H1 (cell line): ENCODE data around the gene GPC3. TPM values are rescaled to one million over a fixed set of nuclear protein-coding genes. Genes with fewer than 3 reads are reported as not detected.
A peak's percentile ranks its signal among the peaks of the same experiment; 100 is the strongest.

Experiments
- CTCF ChIA-PET: fragments of 300-600 bp; sonication (Branson Sonifier 250); formaldehyde crosslinking; loops from one replicate; lab custom pipeline; 2021; ENCODE audit not compliant: partially characterized antibody; lab: Charles Lee
- POLR2A ChIA-PET: fragments of 300-600 bp; sonication (Branson Sonifier 250); formaldehyde crosslinking; loops from one replicate; lab custom pipeline; 2021; ENCODE audit warnings: inconsistent platforms; ENCODE audit not compliant: partially characterized antibody; lab: Charles Lee
- DNase-seq, 2 experiments: peaks; one replicate each; pipeline versions ENCODE4 v3.0.0 to v3.0.0-alpha.2; 2010 to 2022; ENCODE audit warnings: low spot score in 2 of 2, low read depth in 1 of 2, mixed read lengths in 1 of 2
- FAIRE-seq: peaks from 2 replicates; lab custom pipeline; 2011; peaks lifted over from hg19 to GRCh38; lab: Jason Lieb, UNC
- H2AFZ ChIP-seq: 2 replicates; pipeline ENCODE4 v1.8.1; 2012; ENCODE audit warnings: low read length, inconsistent platforms
- H2AK5ac ChIP-seq: 2 replicates; pipeline ENCODE4 v1.6.1; 2013; ENCODE audit warnings: low read depth, low read length
- H2BK120ac ChIP-seq: replicated peaks from 2 replicates; pipeline ENCODE3; 2013; ENCODE audit warnings: low read depth, low read length, inconsistent platforms
- H2BK12ac ChIP-seq: 2 replicates; pipeline ENCODE4 v1.6.1; 2013; ENCODE audit warnings: low read depth, low read length
- H2BK15ac ChIP-seq: 2 replicates; pipeline ENCODE4 v1.6.1; 2013; ENCODE audit warnings: low read length
- H2BK20ac ChIP-seq: 2 replicates; pipeline ENCODE4 v1.6.1; 2013; ENCODE audit warnings: low read length
- H2BK5ac ChIP-seq: 2 replicates; pipeline ENCODE4 v1.6.1; 2013; ENCODE audit warnings: low read depth, low read length
- H3K14ac ChIP-seq: 2 replicates; pipeline ENCODE4 v1.6.1; 2013; ENCODE audit warnings: inconsistent platforms; ENCODE audit not compliant: insufficient read length
- H3K18ac ChIP-seq: 2 replicates; pipeline ENCODE4 v1.6.1; 2013; ENCODE audit warnings: low read length; ENCODE audit errors: extremely low read depth
- H3K23ac ChIP-seq: 2 replicates; pipeline ENCODE4 v1.6.1; 2013; ENCODE audit warnings: inconsistent platforms; ENCODE audit not compliant: insufficient read length
- H3K23me2 ChIP-seq: 2 replicates; pipeline ENCODE4 v1.6.1; 2013; ENCODE audit warnings: low read depth, low read length
- H3K27ac ChIP-seq: 2 replicates; pipeline ENCODE4 v1.6.1; 2011; ENCODE audit warnings: low read depth, low read length, inconsistent platforms
- H3K27me3 ChIP-seq, 4 experiments: replicated peaks in 1 of 4; 1 replicate in 1 of 4; 2 replicates in 3 of 4; pipeline versions ENCODE4 v1.6.1 to v1.8.1; 2011 to 2013; ENCODE audit warnings: low read length in 3 of 4, mild to moderate bottlenecking in 3 of 4, inconsistent platforms in 2 of 4, mixed read lengths in 2 of 4, moderate library complexity in 1 of 4; ENCODE audit not compliant: control insufficient read depth in 3 of 4, insufficient read depth in 3 of 4; ENCODE audit errors: extremely low read depth in 1 of 4
- H3K36me3 ChIP-seq, 4 experiments: 2 replicates each; pipeline versions ENCODE4 v1.6.1 to v1.8.1; 2011 to 2013; ENCODE audit warnings: mild to moderate bottlenecking in 4 of 4, low read length in 3 of 4, moderate library complexity in 2 of 4, control low read depth in 1 of 4, inconsistent platforms in 1 of 4; ENCODE audit not compliant: insufficient read depth in 4 of 4, control insufficient read depth in 2 of 4
- H3K4ac ChIP-seq: replicated peaks from 2 replicates; pipeline ENCODE3; 2013; ENCODE audit warnings: low read length, low read depth, mixed read lengths, inconsistent platforms; ENCODE audit not compliant: insufficient read length
- H3K4me1 ChIP-seq, 4 experiments: replicated peaks in 1 of 4; 1 replicate in 1 of 4; 2 replicates in 3 of 4; pipeline versions ENCODE4 v1.6.1 to v1.8.1; 2011 to 2013; ENCODE audit warnings: low read length in 3 of 4, inconsistent platforms in 2 of 4, mixed read lengths in 1 of 4; ENCODE audit not compliant: insufficient read depth in 4 of 4, control insufficient read depth in 3 of 4
- H3K4me2 ChIP-seq, 2 experiments: 2 replicates each; pipeline versions ENCODE4 v1.6.1 to v1.8.1; 2011 to 2013; ENCODE audit warnings: low read depth in 2 of 2, low read length in 2 of 2, control low read depth in 1 of 2, inconsistent platforms in 1 of 2, mild to moderate bottlenecking in 1 of 2; ENCODE audit not compliant: insufficient read depth in 1 of 2
- H3K4me3 ChIP-seq, 4 experiments: fragments of 200-600, 300-600 bp in 1 of 4; sonication (generic), shearing (Covaris generic), sonication (Bioruptor Twin) in 1 of 4; 2 replicates each; pipeline versions ENCODE4 v1.5.1 to v1.8.1; 2011 to 2016; ENCODE audit warnings: low read length in 4 of 4, low read depth in 3 of 4, control low read depth in 2 of 4, inconsistent platforms in 2 of 4, mild to moderate bottlenecking in 2 of 4, mixed read lengths in 1 of 4, moderate library complexity in 1 of 4; ENCODE audit not compliant: insufficient read depth in 2 of 4; ENCODE audit errors: extremely low read depth in 1 of 4
- H3K56ac ChIP-seq: replicated peaks from 2 replicates; pipeline ENCODE3; 2013; ENCODE audit warnings: low read depth, mild to moderate bottlenecking, mixed read lengths, low read length, inconsistent platforms; ENCODE audit not compliant: insufficient read length
- H3K79me1 ChIP-seq: 2 replicates; pipeline ENCODE4 v1.6.1; 2013; ENCODE audit warnings: low read depth, low read length, control low read depth
- H3K79me2 ChIP-seq, 2 experiments: 2 replicates each; pipeline versions ENCODE4 v1.6.1 to v1.8.1; 2012 to 2013; ENCODE audit warnings: low read length in 2 of 2, mild to moderate bottlenecking in 2 of 2, inconsistent platforms in 1 of 2; ENCODE audit not compliant: insufficient read depth in 2 of 2, control insufficient read depth in 1 of 2
- H3K9ac ChIP-seq, 4 experiments: replicated peaks in 1 of 4; 1 replicate in 1 of 4; 2 replicates in 3 of 4; pipeline versions ENCODE4 v1.6.1 to v1.8.1; 2011 to 2013; ENCODE audit warnings: low read depth in 3 of 4, low read length in 3 of 4, control low read depth in 2 of 4, mild to moderate bottlenecking in 2 of 4, moderate library complexity in 2 of 4, inconsistent platforms in 1 of 4; ENCODE audit errors: extremely low read depth in 1 of 4
- H3K9me3 ChIP-seq, 2 experiments: 2 replicates each; pipeline versions ENCODE4 v1.6.1 to v1.8.1; 2012 to 2013; ENCODE audit warnings: mild to moderate bottlenecking in 2 of 2, moderate library complexity in 2 of 2, control low read depth in 1 of 2, inconsistent platforms in 1 of 2, low read depth in 1 of 2, low read length in 1 of 2, mixed read lengths in 1 of 2; ENCODE audit not compliant: insufficient read depth in 2 of 2
- H4K20me1 ChIP-seq, 2 experiments: replicated peaks in 1 of 2; 2 replicates each; pipeline versions ENCODE3 to v1.8.1; 2011 to 2013; ENCODE audit warnings: inconsistent platforms in 2 of 2, low read length in 2 of 2, mild to moderate bottlenecking in 1 of 2; ENCODE audit not compliant: insufficient read depth in 2 of 2, control insufficient read depth in 1 of 2
- H4K5ac ChIP-seq: 2 replicates; pipeline ENCODE4 v1.6.1; 2013; ENCODE audit warnings: low read length, low read depth, mixed read lengths, inconsistent platforms; ENCODE audit not compliant: insufficient read length
- H4K8ac ChIP-seq: 2 replicates; pipeline ENCODE4 v1.8.0; 2013; ENCODE audit warnings: mild to moderate bottlenecking, moderate library complexity, low read length, inconsistent platforms; ENCODE audit not compliant: insufficient read depth; ENCODE audit errors: extremely low read depth
- H4K91ac ChIP-seq: replicated peaks from 2 replicates; pipeline ENCODE3; 2013; ENCODE audit warnings: low read length, mixed read lengths, inconsistent platforms; ENCODE audit not compliant: insufficient read length
- CBX5 ChIP-seq: fragments of 300-800, 300-1000 bp; sonication (generic); IDR thresholded peaks from 2 replicates; pipeline ENCODE4 v1.7.1; 2016; ENCODE audit warnings: antibody characterized with exemption, low read length, low read depth
- SRF ChIP-seq: IDR thresholded peaks from 2 replicates; pipeline ENCODE4 v1.6.1; 2011; ENCODE audit warnings: mild to moderate bottlenecking, low read depth, low read length, moderate library complexity
- TBP ChIP-seq: IDR thresholded peaks from 2 replicates; pipeline ENCODE4 v1.6.1; 2011; ENCODE audit warnings: low read depth, low read length, improper control_type of control experiment
- WGBS, 2 experiments: shearing (Covaris generic) in 1 of 2; methylation state at CpG; one replicate each; pipeline versions ENCODE4 v1.1.6 to v1.1.7; 2013 to 2015; ENCODE audit warnings: low lambda C conversion rate in 2 of 2, mixed read lengths in 2 of 2, inconsistent platforms in 1 of 2, low coverage in 1 of 2, missing lambda C conversion rate in 1 of 2; ENCODE audit not compliant: insufficient replicate concordance in 2 of 2, insufficient coverage in 1 of 2, insufficient read length in 1 of 2; ENCODE audit errors: extremely low coverage in 1 of 2, missing lambda C conversion rate in 1 of 2; 5-methylcytosine and 5-hydroxymethylcytosine counted together
- polyA plus RNA-seq, 7 experiments: library from polyadenylated mRNA; depleted of rRNA in 3 of 7; stranded (reverse) in 5 of 7; unstranded in 2 of 7; fragments of >200 nt in 5 of 7; fragments of 200-250 nt in 2 of 7; gene quantifications; 1 replicate in 5 of 7; 2 replicates in 1 of 7; 4 replicates in 1 of 7; pipeline versions ENCODE4 v1.2.1 to v1.2.3, GENCODE V29; 2011 to 2013; ENCODE audit warnings: missing spikeins in 2 of 7, mixed read lengths in 2 of 7
- total RNA-seq: library from RNA; stranded (reverse); fragmentation: NEBNext Ultra II Directional; extraction: Animal tissue kit (Norgen Biotek cat#: 25700); gene quantifications from 2 replicates; pipeline ENCODE4 v1.2.1, GENCODE V29; 2021
- TF ChIP-seq, protein P1 (sequence below): IDR thresholded peaks from 2 replicates; pipeline ENCODE4 v1.6.1; 2011; ENCODE audit warnings: low read length, improper control_type of control experiment

Gene GPC3
- total and polyA plus RNA-seq, 2 of the 8 experiments (the other 6 are each of a cell fraction or from before 2014, with no cell fraction given), result 64.8 to 71.9 TPM

DNA sequence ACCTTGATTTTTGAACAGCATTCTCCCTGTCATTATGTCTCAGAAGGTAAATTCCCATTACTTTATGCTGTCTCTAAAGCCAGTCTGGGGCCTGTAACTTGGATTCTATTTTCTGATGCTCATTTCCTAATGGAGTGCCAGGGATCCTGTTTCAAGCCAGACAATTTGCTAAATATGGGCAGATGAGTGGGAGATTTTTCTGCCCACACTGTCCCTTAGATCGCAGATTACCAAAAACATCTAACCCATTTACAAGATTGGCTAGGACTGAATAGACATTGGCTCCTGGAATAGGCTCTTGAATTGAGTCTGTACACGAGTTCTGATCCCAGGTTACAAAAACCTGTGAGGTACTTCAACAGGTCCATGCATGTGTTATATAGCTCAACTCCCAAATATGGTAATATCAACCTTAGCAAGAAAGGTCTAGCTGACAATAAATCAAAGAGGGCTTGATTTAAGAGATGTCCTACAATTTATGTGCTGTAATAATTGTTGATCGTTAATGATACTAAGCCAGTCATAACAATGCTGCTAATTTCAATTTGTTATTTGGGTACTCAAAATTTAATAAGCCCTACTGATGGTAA, 5.7 kb downstream of the GPC3 start:
- peak; percentile 60 for FAIRE-seq
- no peak overlapping the region for H3K4me3 ChIP-seq
- no peak overlapping the region for H3K23ac ChIP-seq
- H3K56ac ChIP-seq, result no peak overlapping the region
- H3K14ac ChIP-seq, result no peak overlapping the region
- peaks cover 1 to 19% (median 12%) of the 10 kb centered on the region in 4 experiments; a peak in 4 of 7 replicates for H3K4me1 ChIP-seq
- no peaks in the 10 kb centered on the region for H3K9me3 ChIP-seq
- CTCF ChIA-PET, result no interaction called here
- no peak overlapping the region for H4K5ac ChIP-seq
- no peak overlapping the region for H3K18ac ChIP-seq
- peaks cover 0 to under 1% (median 0%) of the 10 kb centered on the region in 4 experiments; a peak in 2 of 7 replicates for H3K27me3 ChIP-seq
- POLR2A ChIA-PET, result no interaction called here
- H3K36me3 ChIP-seq, result no peaks in the 10 kb centered on the region
- no peak overlapping the region for H3K4ac ChIP-seq
- no peak overlapping the region for H2BK5ac ChIP-seq
- H3K79me2 ChIP-seq, result peaks cover 0 to 26% of the 10 kb centered on the region in 2 experiments; a peak in 2 of 4 replicates
- H2BK120ac ChIP-seq, result no peak overlapping the region
- no peak overlapping the region for H2BK12ac ChIP-seq
- no peak for DNase-seq
- H3K79me1 ChIP-seq, result no peaks in the 10 kb centered on the region
- no peak overlapping the region for H3K9ac ChIP-seq
- WGBS, 2 experiments, result 93% methylated on average over 3 of the region's 3 CpGs; no CpG with 5 or more reads in 1 of the 2 experiments
- H3K27ac ChIP-seq, result no peak overlapping the region
- H2BK20ac ChIP-seq, result no peak overlapping the region
- H4K91ac ChIP-seq, result no peak overlapping the region
- TF ChIP-seq, protein P1, sequence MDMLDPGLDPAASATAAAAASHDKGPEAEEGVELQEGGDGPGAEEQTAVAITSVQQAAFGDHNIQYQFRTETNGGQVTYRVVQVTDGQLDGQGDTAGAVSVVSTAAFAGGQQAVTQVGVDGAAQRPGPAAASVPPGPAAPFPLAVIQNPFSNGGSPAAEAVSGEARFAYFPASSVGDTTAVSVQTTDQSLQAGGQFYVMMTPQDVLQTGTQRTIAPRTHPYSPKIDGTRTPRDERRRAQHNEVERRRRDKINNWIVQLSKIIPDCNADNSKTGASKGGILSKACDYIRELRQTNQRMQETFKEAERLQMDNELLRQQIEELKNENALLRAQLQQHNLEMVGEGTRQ, result no peak
- TF ChIP-seq SRF (no peak), TBP (no peak), CBX5 (no peak)
- TF ChIP-seq, all 59 proteins: peak for 0
- Histone ChIP-seq H2BK15ac (no peak overlapping the region), H3K23me2 (peaks cover 7% of the 10 kb centered on the region; the same call in 1 of the 2 replicates), H4K20me1 (no peaks in the 10 kb centered on the region), H4K8ac (no peak overlapping the region), H3K4me2 (no peak overlapping the region), H2AK5ac (no peak overlapping the region), H2AFZ (no peak overlapping the region)
